Measurements from ENCODE around the gene NPTXR.
"Not testable (repeated sequence)": the region's sequence is repeated elsewhere in the genome, so short reads cannot be mapped to it uniquely, and the experiment has no call there.

Gene NPTXR

DNA sequence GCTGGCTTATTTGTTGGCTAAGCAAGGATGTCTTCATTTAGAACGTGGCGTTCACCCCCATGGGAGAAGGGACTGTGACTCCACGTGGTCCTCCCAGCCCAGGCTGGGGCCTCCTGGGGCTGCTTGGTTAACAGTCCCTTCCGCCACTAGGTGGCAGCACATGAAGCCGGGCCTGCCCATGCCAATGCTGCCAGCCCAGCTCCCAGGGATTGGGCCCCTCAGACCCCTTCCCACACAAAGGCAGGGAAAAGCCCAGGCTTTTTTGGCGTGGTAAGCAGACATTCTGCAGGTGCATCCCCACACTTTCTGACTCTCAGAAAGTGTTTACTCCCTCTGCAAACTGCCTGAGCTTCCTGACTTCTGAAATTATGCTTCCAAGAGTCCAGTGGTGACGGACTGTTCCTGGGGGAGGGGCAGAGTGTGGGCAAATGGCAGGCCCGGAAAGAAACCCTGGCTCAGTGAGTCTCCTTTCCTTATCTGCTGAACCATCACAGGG lies 25.1 kb upstream of the NPTXR start:
- DNase-seq (ENCODE audit: low spot score) = peak; percentile 85

DNA sequence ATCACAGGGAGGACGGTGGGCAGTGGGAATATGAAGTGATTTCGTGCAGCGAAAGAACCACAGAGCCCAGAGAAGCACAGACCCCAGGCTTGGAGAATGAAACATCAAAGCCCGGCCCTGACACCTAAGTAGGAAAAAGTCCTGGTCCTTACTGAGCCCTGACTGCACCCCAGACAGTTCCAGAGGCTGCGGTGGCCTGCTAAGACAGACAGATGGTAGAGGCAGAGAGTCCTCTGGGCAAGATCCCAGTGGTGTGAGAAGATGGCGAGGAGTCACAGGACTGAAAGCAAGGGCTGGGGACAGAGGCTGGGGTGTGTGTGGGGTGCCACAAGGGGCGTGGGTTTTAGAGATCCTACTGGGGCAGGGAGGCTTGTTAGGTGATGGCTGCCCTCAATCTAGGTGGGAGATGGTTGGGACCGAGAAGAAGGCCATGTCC lies 24.5 kb upstream of the NPTXR start:
- no peak for DNase-seq (ENCODE audit: low spot score)

DNA sequence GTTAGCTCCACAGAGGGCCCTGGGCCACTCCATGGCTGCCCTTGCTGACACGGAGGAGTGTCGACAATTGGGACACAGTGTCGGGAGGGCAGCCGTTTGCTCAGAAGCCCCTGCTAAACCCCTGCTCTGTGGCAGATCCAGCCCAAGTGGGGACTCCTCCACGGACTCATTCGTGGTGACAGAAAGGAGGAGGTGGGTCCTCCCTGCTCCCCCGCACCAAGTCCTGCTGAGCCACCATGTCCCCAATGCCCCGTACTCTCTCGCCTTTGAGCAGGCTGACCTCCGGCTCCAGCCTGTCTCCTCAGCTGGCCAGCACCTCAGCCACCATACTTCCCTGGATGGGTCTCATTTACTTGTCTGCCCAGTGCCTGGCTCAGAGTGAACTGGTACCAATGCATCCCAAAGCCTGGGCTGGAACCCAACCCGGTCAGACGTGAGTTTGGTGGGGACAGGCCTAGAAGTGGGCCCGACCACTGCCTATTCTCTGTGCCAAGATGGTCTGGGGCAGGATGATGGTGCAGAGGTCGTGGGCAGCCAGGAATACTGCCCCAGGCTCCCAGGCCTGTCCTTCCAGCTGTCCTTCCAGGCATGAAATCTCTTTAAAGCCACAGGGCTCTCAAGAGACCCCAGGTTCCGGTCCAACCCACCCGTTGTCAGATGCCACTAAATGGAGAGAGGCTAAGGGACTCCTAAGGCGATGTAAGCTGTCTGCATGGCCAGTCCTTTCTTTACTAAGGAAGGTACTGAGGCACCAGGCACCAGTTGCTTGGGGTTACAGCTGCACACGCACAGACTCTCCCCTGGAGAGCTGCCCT lies 23.9 kb upstream of the NPTXR start:
- no peak for DNase-seq (ENCODE audit: low spot score)

DNA sequence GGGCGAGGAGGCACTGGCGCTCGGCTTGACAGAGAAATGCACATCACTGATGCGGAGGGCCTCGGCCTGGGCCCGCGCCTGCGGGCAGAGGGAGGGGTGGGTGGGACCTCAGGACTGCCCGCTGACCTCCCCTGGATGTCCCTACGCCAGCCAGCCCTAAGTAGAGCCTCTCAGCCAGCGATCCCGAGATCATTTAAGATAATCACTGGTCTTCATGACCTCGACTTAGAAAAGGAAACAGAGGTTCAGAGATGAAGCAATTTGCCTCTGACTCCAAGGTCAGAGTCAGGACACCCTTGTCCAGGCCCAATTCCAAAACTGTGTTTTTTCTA lies 23.3 kb upstream of the NPTXR start:
- DNase-seq (ENCODE audit: low spot score) = no peak

DNA sequence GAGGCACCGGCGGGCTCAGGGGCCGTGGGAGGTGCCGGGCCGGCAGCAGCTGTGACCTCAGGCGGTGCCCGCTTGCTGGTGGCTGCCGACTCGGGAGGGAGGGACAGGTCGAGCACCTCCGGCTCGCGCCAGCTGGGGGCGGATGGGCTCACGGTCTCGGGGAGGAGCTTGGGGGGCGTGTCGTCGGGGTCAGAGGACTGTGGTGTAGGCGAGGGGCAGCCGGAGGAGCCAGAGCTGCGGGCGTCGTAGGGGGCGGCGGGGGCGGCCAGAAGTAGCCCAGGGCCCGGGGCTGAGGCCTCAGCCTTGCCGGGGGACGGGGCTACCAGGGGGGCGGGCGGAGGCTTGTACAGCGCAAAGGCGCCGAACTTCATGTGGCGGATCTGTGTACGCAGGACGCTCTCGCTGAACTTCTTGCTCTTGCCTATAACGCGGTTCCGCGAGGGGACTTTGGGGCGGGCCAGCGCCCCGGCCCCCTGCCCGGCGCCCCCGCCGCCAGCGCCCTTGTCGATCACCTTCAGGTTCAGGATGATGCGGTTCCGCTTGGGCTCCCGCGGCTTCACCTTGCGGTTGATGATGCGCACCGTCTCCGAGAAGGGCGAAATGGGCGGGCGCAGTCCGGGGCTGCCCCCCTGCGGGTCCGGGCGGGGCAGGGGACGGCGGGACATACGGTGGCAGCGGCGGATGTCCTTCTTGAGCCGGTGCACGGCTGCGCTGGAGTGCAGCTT lies 22.7 kb upstream of the NPTXR start:
- no peak for DNase-seq (ENCODE audit: low spot score)

DNA sequence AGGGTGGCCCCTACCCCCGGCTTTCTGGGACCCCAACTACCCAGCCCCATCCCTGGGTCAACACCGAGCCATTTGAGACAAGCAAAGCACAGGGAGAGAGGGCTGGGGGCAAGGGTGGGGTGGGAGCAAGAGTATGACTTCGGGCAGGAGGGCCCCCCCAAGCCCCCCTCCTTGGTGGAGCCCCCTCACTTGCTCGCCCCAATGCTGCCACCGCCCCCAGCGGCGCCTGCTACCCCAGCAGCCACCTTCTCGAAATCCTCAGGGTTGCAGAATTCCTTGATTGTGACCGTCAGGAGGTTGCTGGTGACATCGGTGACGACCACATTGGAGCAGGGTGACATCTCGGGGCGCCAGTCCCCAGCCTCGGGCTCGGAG lies 22.2 kb upstream of the NPTXR start:
- DNase-seq (ENCODE audit: low spot score) = no peak

DNA sequence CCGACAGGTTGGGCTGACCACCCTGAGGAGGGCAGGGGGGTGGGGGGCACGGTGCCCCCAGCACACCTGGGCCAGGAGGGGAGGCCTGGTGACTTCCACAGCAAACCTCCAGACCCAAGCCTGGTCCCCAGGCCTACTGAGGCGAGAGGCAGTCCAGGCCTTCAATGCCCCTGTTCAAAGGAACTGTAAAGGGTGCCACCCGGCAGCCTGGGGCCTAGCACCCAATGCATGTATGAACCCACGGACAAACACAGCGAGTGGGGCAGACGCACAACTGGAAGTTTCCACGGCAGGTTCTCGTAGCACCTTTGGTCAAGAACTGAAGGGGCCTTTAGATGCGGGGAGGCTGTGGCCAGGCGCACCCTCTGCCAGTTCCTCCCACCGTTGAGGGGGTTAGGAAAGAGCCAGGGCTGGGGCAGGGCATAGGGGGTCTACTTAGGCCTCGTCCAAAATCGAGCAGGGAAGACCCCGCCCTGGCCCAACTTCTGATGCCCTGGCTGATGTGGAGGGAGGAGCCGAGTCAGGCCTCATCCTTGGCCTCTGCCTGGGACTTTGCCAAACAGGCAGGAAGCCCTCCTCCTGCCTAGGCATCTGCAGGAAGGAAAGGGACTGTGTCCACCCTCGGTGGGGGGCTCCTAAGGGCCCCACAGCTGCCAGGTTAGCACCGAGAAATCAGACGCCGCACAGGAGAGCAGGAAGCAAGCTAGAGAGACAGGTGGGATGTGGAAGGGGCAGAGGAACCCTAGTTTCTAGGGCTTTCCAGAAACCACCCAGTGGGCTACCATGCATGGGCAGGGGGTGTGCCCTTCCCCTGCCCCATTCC lies 21.6 kb upstream of the NPTXR start:
- no peak for DNase-seq (ENCODE audit: low spot score)

DNA sequence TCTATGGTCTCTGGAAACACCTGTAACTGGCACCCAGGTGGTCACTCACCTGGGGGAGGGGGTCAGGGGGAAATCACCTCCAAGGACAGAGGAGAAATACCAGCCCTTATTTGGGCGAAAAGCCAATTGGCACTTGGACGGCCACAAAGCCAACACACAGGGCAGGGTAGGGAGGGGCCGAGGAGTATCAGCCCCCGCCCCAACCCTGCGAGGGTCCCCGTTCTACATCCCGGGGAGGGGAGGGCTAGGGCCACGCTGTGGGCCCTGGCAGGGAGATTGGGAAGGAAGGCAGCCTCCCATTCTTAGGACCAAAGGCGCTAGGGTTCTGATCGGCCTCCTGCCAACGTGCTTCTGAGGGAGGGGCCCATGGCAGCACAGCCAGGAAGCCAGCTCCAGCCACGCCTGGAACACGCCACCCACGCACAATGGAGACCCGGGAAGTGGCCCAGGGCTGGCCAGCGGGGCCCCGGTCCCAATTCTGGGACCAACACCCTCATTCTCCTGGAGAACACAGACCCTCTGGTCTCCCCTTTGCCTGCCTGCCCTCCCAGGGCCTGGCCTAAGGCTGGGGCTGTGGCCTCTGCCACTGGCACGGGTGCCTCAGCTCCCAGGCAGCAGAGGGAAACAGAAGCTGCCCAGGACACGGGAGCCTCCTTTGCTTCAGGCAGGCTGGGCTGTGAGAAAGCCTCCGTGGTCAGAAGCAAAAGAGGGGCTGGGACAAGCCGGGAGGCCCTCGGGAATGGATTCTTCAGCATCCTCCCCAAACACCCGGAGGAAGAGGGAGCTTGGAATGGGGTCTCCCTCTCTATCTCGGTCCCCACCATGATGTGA lies 20.7 kb upstream of the NPTXR start:
- DNase-seq (ENCODE audit: low spot score) = no peak

DNA sequence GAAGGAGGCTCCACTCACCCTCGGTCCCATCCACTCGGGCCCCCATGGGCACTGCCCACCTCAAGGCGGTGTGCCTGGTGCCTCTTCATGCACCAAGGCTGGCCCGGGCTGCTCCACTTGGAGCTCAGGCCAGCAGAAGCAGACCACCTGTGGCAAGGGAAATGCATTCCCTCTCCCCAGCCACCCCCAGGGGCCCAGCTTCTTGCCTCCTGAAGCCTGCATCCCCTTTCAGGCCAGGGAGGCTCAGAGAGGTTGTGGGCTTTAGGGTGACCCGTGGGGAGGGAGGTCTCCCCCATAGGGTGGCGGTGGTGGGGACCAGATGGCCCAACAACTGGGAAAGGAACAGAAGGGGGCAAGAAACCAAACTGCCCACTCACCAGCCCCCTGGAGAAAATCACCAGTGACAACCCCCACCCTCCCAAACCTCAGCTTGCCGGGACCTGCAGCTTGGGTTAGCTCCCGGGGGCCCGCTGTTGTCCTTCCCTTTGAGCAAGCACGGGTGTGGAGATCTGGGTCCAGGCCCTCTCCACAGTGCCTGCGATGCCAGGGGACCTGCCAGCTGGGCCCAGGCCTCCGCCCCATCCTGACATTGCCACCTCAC lies 19.8 kb upstream of the NPTXR start:
- DNase-seq (ENCODE audit: low spot score) = no peak

DNA sequence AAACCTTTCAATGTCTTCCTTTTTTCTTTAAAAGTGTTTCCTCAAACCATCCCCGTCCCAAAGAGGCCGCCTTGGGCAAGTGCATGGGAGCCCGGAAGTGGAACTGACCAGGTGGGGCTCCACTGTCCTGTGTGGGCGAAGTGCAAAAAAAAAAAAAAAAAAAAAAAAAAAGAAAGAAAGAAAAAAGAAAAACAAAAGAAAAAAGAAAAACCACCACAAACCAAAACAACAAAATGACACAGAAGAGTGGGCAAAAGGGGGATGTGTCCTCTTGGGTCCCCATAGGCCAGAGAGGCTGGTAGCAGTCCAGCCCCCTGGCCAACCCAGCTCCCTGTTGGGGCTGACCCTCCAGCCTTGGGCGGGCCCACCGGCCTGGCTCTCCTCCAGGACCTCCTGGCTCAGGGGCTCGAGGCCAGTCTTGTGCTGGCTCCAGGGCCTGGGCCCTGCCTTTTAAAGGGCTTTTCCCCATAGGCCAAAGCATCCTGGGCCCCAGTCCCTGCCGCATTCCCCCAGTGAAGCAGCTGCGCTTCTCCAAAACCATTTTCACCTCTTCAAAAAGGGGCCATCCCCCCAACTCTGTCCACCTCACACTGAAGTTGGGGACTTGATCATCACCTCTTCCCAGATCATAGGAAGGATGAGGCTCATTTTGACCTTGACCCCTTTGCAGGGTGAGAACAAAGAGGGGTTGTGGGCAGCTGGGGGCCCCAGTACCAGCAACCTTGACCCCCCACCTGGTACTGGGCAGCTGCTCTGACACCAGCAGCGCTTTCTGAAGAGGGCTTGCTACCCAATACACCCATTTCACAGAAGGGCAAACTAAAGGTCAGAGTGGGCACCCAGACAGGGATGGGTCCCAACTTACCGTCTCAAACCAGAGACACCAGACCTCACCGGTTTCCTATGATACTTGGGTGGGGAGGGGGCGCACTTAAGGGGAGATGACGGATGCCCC lies 18.8 kb upstream of the NPTXR start:
- DNase-seq (ENCODE audit: low spot score) = no peak

DNA sequence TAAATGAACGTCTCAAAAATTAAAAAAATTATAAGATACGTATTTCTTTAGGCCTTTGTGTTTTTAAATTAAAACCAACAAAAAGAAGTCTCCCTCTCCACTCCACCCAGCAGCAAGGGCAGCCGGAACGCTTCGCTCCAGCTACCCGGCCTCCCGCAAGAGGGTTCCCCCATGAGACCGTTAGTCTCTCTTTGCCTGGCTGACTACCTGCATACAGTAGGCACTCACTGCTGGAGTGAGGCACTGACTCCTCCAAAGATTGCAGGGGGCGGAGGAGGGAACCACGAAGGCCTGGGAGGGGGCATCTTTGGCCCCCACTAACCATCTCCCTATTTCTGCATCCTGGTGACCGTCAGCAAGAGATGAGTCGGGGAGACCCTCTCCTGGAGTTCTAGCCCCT lies 18.1 kb upstream of the NPTXR start:
- no peak for DNase-seq (ENCODE audit: low spot score)

DNA sequence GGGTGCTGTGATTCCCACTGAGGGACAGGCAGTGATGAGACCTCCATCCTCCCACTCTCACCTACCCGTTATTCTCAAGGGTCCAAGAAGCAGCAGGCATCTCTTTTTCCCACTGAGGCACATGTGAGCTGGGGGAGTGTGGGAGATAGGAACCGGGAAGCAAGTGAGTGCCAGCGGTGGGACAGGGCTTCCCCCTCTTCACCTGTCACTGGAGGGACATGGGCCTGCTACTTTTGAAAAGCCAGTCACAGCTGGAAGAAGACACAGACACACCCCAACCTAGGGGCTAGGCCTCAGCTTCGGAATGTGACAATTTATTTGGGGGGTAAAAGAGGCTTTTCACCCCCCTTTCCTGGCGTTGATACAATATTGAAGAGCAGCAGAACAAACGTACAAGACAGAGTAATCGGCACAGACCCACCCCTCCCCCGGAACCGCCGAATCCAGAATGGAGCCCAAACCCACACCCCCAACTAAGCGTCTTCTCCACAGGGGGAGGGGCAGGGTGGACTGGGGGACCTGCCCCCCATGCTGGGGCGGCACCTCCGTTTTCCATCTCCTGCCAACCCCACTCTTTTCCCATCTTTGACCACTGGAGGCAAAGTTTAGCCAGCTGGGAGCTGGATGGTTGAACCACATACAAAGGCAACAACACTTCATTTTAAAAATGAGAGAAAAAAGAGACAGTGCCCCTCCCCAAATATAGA lies 17.5 kb upstream of the NPTXR start:
- no peak for DNase-seq (ENCODE audit: low spot score)

DNA sequence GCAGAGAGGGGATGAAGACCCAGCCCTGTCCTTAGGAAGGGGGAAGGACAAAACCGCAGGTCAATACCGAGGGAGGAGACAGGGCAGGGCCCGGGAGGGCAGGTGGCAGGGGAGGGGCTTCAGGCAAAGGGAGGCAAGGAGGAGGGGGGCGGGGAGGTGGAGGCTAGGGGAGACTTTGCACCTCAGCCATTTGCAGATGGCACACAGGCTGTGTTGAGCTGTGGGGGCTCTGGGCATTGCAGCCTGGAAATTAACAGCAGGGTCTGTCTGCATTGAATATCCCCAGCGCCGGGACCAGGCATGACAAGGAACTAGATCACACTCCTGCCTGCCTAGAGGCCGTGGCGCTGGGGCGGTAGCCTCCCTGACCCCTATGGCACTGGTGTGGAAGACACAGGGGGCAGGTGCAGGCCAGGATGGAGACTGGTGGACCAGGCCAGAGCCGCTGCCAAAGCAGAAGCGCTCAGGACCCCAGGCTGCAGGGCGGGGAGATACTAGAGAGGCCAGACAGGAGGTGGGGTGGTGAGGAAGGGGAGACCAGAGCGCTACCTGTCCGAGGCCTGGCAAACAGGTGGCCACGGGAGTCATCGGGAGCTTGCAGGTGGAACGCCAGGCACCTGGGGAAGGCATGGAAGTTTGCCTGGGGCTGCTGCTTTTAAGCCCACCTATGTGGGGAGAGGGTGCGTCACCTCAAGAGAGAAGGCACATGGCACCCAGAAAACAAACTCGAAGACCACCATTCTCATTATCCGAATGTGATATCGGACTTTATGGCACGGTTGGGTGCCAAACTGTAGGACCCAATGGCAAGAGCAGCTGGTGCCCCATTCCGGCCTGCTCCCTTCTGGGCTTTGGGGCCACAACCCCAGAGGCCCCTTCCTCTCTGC lies 16.7 kb upstream of the NPTXR start:
- no peak for DNase-seq (ENCODE audit: low spot score)

DNA sequence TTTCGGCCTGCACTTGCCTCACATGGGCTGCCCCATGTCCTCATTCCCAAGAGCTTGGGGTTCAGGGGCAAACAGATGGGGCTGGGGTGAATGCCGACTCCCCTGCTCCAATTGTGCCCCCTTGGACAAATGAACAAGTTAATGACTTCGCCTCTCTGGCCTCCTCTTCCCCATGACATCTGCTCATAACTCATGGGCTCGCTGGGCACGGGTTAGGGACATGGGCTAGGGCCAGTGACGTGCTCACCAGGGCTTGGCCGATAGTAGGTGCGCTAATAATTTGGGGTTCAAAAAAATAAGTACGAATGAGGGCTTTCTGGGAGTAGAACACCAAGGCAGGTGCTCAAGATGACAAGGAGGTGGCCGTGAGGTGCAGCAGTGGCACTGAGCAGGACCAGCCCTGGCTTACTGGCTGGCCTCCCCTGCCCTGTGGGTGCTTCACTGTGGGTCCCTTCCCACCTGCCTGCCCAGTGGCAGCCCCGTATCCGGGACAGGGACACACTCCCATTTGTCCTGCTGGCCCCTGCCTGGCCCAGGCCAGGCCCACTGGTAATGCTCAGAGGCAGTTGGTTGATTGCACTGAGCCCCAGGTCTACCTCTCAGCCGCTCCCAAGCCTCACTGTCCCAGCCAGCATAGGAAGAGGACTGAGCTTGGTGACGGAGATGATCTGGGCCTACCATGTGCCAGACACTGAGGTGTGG lies 15.9 kb upstream of the NPTXR start:
- no peak for DNase-seq (ENCODE audit: low spot score)

DNA sequence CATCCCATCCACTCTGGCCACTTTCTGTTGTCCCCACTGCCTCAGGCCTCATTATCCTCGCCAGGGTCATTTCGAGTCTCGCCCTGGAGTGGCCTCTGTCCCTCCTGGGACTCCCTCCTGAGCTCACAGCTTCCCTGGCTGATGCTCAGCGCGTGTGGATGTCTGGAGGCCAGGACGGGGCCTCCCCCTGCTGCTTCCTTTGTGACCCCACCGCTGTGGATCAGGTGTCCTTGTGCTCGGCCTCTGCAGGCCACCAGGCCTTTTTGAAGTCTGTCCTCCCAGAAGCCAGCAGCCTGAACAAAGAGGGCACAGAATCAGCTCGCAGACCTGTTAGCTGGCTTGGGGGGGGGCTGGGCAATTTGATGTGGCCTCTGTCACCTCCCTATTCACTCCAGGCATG lies 14.7 kb upstream of the NPTXR start:
- no peak for DNase-seq (ENCODE audit: low spot score)

DNA sequence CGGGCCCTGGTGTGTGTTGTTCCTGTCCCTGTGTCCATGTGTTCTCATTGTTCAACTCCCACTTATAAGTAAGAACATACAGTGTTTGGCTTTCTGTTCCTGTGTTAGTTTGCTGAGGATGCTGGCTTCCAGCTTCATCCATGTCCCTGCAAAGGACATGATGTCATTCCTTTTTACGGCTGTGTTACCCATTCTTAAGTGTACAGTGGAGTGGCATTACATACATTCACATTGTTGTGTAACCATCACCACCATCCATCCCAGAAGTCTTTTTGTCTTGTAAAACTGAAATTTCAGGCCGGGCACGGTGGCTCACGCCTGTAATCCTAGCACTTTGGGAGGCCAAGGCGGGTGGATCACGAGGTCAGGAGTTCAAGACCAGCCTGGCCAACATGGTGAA lies 10.6 kb upstream of the NPTXR start:
- DNase-seq (ENCODE audit: low spot score) = not testable (repeated sequence)

DNA sequence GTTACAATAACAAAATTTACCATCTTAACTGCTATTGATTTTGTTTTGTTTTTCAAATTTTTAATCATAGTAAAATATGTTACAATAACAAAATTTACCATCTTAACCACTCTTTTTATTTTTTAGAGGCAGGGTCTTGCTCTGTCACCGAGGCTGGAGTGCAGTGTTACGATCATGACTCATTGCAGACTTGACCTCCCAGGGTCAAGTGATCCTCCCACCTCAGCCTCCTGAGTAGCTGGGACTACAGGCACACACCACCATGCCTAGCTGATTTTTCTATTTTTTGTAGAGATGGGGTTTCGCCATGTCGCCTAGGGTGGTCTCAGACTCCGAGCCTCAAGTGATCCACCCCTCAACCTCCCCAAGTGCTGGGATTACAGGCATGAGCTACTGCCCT lies 10.1 kb upstream of the NPTXR start:
- DNase-seq (ENCODE audit: low spot score) = not testable (repeated sequence)

DNA sequence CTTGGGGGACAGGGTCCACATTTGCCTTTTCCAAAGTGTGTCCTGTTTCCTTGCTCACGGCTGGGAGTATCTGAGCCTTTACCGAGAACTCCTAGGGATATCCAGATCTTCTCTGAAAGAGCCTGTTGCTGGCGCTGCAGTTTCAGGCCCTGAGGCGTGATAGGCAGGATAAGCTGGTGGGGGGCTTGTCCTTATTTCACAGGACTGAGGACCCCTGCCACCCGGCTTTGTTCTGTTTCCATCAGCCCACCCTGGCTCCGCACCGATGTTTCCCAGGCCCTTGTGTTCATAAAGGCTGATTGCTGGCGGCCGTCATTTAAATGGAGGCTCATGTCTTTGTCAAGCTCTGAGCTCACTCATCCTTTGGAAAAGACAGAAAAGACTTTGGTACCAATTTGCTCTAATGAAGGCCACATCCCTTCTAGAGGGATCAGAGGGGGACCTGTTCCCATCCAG lies 9.4 kb upstream of the NPTXR start:
- no peak for DNase-seq (ENCODE audit: low spot score)

Data from hematopoietic multipotent progenitor cell treated with erythropoietin and hydrocortisone succinate and interleukin-3 and kit ligand, for 17 days (in vitro differentiated cells).